ENCODE data around the gene GNA12.
"Not testable (repeated sequence)": the region's sequence is repeated elsewhere in the genome, so short reads cannot be mapped to it uniquely, and the experiment has no call there.

GNA12 gene

DNA sequence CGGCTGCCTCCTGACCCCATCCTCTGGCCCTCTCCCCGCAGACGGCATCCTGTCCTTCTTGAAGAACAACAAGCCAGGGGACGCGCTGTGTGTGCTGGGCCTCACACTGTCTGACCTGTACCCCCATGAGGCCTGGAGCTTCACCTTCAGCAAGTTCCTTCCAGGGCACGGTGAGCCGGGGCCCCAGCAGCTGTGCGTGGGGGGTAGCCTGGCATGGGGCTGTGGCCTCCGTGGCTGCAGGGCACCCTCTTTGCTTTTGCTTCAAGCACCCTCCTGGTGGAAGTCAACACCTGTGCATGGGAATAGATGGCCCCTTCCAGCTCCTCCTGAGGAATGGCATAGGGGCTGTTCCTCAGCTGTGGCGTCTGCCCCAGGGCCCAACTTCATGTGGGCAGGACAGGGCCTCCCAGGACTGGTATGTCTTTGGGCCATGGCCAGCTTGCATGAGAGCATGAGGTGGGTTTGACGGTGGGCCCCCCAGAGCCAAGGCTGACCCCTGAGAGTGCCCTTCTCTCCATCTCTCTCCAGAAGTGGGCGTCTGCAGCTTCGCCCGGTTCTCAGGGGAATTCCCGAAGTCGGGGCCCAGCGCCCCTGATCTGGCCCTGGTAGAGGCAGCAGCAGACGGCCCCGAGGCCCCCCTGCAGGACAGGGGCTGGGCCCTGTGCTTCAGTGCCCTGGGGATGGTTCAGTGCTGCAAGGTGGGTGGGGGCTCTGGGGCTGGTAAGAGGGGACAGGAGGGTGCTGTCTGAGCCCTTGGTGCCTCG lies 135.4 kb downstream of the GNA12 start:
- no peak for DNase-seq

DNA sequence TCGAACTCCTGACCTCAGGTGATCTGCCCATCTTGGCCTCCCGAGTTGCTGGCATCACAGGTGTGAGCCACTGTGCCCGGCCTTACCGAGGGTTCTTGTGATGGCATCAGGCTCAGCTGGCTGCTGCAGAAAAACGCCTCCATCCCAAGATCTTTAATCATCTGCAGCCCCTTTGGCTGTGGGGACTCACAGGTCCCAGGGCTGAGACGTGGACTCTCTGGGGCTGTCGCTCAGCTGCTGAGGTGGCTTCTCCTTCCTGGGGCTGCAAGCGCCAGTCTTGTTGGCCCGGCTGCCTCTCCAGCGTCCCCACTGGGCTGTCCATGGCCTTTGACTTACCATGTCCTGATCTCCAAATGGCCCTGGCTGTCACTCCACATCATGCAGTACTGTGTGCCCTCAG lies 136.1 kb downstream of the GNA12 start:
- DNase-seq, result no peak

DNA sequence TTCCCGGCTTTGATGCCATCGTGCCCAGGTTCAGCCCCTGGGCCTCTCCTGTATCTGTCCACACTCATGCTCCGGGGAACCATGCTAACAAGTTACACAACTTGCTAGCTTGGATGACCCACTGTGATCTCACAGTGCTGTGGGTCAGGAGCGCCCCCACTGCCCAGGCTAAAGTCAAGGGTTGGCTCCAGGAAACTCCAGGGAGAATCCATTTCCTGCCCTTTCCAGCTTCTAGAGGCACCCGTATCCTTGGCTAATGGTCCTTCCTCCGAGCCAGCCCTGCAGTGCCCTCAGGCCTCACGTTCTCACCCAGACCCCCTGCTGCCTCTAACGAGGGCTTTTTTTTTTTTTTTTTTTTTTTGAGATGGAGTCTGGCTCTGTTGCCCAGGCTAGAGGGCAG lies 136.6 kb downstream of the GNA12 start:
- DNase-seq, result no peak

DNA sequence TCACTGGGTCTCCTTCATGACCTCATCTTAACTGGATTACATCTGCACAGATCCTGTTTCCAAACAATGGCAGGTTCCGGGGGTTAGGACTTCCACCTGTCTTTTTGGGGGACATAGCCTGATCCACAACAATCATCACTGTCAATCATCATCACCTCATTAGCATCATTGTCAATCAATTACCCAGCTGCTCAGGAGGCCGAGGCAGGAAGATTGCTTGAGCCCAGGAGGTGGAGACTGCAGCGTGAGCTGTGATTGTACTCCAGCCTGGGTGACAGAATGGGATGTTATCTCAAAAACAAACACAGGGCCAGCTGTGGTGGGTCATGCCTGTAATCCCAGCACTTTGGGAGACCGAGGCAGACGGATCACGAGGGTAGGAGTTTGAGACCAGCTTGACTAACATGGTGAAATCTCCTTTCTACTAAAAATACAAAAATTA lies 137.4 kb downstream of the GNA12 start:
- no peak for DNase-seq

DNA sequence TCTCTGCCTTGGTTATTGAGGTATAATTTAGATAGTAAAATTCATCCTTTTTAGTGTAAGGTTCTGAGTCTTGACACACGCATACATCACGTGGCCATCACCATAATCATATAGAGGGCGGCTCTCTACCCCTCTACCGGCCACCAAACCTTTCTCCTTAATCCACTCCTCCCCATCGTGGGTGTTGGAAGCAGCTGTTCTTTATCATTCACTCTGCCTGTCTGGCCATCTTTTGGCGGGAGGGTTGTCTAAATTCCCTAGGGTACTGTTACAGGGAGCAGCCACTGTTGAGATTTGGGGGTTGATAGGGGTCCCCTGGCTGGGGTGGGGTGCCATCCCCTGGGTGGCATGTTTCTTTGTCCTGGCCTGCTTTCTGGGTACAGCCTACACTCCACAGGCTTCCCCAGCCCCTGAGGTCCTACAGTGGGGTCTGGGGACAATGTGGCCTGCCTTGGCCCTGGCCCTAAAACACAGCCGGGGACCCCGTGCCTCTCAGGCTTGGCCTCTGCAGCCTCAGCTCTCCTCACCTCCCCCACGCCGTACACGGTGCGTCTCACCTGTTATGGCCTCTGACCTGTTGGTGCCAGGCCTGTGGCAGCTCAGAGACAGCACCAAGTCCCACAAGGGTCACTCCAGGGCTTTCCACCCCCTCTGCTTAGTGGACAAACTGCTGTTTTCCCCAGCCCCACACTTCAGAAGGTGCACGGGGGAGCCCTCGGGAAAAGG lies 138.6 kb downstream of the GNA12 start:
- no peak for DNase-seq

DNA sequence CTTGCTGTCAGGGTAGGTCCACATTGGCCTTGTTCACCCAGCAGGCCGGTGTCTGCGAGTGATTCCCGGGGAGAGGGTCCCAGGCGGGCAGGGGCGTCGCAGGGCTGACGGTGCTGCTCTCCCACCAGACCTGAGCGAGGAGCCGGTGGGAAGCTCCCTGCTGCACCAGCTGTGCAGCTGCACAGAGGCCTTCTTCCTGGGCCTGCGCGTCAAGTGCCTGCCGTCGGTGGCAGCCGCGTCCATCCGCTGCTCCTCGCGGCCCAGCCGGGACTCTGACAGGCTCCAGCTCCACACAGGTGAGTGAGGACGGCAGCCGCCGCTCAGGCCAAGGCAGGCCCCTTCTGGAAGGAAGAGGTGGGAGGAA lies 141.5 kb downstream of the GNA12 start:
- no peak for DNase-seq

DNA sequence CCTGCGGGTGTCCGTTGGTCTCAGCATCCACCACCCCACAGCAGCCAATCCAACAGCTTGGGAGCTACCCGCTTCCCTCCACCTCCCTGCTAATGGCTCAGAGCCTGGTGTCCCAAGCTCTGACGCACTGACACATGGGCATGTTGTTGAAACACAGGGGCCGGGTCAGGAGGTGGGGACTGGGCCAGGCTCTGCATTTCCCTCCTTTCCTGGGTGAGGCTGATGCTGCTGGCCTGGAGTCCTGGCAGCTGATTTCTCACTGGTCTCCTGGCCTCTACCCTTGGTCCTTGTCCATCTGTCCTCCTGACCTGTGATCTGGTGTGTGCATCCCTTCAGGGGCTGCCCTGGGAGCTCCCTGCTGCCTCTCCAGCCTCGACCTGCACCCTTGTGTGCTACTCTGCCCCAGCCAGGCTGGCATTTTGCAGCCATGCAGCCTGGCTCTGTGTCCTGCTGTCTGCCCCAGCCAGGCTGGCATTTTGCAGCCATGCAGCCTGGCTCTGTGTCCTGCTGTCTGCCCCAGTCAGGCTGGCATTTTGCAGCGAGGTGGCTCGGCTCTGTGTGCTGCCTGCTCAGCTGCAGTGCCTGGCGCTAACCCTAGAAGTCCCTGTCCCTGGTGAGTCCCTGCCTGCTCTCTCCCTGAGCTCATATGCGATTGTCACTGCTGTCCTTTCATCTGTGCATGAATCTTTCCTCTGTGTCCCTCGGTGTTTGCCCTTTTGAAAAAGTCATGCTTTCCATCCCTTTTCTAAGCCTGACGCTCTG lies 142.1 kb downstream of the GNA12 start:
- DNase-seq, result no peak

DNA sequence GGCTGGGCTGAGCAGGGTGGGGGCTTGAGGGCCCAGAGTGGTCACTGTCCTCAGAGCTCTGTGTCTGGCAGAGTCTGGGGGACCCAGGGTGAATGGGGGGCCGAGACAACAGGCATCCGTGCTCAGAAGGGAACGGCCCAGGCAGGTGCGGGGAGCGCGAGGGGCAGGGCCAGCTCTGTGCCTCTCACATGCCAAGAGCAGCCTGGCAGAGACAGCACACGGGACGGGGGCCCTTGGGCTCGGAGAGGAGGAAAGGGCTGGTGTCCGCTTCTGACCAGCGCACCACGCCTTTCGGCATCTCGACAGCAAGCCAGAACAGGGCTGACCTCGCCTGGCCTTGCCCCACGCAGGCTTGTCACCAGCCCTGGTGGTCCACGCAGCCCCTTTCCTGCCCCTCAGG lies 142.7 kb downstream of the GNA12 start:
- DNase-seq, result no peak

DNA sequence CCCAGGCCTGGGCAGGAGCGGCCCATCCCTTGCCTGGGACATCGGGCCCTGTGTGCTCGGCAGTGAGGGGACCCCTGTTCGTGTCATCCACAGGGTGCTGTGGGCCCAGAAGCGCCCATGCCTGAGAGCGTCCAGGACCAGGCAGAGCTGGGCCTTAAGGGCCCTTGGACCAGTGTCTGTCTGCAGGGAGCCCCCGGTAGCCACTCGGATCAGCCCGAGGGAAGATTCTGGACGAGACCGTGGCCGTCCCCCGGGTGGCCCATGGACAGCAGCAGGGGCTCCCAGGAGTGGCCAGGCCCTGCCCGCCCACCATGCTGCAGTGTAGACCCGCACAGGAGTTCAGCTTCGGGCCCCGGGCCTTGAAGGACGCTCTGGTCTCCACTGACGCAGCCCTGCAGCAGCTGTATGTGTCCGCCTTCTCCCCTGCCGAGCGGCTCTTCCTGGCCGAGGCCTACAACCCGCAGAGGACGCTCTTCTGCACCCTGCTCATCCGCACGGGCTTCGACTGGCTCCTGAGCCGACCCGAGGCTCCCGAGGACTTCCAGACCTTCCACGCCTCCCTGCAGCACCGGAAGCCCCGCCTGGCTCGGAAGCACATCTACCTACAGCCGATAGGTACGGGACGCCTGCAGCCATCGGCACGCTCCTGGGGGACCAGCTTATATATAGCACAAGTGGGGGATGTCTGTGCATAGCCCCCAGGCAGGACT lies 143.8 kb downstream of the GNA12 start:
- no peak for DNase-seq

DNA sequence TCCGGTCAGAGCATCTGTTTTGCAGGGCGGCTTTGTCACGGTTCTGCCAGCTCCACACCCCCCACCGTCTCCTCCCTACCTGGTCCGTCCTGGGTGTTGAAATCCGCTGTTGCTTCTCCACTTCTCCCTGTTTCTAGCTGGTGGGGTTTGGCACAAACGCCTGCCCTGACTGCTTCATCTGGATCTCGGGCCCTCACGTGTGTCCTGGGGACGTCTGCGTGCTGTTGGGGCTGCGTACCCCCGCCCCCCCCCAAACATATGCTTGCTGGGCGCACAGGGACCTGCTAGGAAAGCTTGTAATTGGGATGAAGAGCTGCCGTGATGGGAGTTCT lies 144.9 kb downstream of the GNA12 start:
- no peak for DNase-seq

DNA sequence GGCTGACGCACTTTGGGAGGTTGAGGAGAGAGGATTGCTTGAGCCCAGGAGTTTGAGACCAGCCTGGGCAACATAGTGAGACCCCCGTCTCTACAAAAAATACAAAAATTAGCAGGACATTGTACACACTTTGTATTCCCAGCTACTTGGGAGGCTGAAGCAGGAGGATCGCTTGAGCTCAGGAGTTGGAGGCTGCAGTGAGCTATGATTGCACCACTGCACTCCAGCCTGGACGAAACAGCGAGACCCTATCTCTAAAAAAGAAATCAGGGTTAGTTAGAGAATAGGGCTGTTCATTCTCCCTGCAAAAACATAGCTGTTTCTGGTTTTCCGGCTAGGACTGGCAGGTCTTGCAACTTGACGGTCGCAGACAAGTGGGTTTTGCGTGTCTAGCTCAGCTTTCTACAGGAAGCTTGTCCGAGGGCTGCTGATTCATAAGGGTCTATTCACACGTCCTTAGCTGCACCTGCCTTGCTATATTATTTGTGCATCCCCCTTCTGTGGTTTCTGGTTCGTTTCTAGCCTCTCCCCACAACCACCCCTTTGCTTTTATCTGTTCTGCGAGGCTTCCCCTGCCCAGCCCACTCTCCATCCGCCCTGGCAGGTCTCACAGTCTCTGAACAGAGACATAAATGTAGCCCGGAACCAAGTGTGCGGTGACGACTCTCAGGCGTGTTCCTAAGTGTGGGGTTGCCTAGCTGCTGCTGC lies 145.4 kb downstream of the GNA12 start:
- no peak for DNase-seq

DNA sequence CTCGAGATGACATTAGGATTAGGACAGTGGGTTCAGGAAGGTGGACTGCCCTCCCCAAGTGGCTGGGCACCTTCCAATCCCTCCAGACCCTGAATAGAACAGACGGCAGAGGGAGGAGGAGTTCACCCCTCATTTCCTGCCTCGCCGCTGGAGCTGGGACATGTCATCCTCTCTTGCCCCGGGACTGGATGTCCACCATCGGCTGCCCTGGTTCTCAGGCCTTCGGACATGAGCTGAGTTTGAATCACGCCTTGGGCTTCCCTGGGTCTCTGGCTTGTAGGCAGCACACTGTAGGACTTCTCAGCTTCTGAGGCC lies 150.0 kb downstream of the GNA12 start:
- DNase-seq, result not testable (repeated sequence)

DNA sequence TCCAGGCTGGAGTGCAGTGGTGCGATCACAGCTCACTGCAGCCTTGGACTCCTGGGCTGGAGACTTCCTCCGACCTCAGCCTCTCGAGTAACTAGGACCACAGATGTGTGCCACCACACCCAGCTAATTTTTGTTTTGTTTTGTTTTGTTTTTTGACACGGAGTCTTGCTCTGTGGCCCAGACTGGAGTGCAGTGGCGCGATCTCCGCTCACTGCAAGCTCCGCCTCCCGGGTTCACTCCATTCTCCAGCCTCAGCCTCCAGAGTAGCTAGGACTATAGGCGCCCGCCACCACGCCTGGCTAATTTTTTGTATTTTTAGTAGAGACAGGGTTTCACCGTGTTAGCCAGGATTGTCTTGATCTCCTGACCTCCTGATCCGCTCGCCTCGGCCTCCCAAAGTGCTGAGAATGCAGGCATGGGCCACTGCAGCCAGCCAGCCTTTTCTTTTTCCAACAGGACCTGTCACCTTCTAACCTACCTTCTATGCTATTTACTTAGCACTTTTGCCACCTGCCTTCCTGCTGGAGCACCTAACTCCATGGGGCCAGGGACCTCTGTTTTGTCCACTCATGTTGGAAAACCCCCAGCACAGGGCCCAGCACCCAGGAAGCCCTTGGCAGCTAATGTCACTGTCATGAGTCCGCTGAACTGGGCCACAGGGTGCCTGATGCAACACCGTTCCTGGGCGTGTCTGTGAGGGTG lies 150.5 kb downstream of the GNA12 start:
- DNase-seq, result not testable (repeated sequence)

DNA sequence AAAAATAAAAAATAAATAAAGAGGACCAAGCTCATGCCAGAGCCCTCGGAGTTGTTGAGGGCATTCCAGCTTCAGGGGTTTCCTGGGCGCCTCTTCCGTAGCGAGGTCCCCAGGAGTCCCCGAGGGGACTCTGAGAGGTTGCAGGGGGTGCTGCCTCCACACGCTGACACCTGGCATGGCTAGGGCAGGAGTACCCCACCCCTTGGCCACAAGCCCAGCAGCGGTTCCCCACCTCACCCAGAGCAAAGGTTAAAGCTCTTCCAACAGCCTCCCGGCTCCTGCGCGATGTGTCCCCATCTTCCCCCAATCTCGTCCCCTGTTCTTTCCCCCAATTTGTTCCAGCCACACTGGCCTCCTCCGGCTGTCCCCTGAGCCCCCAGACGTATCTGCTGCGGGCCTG lies 151.6 kb downstream of the GNA12 start:
- DNase-seq, result no peak

DNA sequence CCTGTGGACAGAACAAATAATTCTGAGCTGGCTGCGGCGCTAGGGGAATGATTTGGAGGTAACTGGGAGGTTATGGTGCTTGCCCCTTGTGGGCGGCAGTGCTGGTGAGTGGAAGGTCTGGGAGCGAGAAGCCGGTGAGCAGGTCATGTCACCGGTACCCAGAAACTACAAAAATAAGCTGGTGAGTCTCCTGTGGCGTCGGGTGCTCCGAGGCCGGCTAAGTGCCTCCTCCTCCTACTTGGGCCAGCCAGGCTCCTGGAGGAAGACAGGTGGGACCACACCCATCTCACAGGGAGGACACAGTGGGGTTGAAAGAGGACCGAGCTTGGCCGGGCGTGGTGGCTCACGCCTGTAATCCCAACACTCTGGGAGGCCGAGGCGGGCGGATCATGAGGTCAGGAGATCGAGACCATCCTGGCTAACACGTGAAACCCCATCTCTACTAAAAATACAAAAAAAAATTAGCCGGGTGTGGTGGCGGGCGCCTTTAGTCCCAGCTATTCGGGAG lies 152.1 kb downstream of the GNA12 start:
- DNase-seq, result not testable (repeated sequence)

DNA sequence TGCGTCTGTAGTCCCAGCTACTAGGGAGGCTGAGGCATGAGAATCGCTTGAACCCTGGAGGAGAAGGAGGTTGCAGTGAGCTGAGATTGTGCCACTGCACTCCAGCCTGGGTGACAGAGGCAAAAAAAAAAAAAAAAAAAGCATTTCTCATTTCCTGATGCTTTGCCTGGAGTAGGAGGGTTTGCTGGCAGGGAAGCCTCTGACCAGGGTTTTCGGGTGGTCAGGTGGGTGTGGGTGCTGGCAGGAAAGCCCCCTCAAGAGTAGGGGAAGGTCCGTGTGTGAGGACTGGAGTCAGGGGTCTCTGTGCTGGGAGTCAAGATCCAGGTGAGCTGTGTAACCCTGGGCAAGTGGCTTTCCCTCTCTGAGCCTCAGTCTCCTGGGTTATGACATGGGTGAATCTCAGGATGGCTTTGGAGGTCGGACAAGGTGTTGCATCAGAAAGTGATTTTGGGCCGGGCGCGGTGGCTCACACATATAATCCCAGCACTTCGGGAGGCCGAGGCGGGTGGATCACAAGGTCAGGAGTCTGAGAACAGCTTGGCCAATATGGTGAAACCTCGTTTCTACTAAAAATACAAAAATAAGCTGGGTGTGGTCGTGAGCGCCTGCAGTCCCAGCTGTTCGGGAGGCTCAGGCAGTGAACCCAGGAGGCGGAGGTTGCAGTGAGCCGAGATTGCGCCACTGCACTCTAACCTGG lies 152.9 kb downstream of the GNA12 start:
- DNase-seq, result no peak

DNA sequence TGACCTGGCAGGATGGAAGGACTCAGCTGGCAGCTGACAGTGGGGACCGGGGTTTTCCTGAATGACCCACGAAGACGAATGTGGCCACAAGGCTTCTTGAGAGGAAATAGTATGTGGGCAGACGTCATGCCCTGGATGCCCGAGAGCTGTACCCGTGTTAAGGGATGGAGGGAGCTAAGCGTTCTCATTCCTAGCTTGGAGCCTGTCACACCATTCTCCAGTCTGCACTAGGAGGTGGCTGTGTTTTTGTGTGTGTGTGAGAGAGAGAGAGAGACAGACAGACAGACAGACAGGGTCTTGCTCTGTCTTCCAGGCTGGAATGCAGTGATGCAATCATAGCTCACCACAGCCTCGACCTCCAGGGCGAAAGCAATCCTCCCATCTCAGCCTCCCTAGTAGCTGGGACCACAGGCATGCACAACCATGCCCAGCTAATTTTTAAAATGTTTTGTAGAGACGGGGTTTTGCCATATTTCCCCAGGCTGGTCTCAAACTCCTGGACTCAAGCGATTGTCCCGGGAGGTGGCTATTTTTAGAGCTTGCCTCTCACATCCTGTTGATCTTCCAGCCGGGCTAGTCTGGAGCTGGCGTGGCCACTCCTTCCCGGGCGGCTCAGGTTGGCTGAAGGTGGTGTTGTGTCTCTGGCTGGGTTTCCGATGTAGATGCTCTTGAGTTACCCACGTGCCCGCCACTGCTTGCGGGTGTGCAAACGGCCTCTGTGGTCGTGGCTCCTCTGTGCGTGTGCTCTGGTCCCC lies 154.0 kb downstream of the GNA12 start:
- DNase-seq, result no peak

DNA sequence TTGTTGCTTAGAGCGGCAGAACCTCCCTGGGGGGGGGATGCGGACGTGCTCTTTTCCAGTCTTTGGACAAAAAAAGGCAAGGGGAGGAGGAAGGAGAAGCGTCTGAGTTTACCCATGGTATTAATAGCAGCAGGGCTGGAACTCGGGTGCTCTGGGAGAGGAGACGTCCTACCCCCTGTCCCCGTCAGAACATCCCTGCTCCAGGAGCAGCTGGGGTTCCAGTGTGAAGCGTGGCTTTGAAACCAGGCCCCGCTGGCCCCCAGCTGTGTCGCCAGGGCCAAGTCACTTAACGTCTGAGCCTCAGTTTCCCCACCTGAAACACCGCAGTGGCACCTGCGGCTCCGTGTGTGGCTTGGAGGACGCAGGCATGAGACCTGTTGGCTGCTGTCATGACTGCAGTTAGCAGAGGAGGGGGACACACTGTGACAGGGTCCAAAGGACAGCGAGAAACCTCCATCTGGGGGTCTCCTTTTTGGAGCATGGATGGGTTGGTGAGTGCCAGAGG lies 154.7 kb downstream of the GNA12 start:
- no peak for DNase-seq

DNA sequence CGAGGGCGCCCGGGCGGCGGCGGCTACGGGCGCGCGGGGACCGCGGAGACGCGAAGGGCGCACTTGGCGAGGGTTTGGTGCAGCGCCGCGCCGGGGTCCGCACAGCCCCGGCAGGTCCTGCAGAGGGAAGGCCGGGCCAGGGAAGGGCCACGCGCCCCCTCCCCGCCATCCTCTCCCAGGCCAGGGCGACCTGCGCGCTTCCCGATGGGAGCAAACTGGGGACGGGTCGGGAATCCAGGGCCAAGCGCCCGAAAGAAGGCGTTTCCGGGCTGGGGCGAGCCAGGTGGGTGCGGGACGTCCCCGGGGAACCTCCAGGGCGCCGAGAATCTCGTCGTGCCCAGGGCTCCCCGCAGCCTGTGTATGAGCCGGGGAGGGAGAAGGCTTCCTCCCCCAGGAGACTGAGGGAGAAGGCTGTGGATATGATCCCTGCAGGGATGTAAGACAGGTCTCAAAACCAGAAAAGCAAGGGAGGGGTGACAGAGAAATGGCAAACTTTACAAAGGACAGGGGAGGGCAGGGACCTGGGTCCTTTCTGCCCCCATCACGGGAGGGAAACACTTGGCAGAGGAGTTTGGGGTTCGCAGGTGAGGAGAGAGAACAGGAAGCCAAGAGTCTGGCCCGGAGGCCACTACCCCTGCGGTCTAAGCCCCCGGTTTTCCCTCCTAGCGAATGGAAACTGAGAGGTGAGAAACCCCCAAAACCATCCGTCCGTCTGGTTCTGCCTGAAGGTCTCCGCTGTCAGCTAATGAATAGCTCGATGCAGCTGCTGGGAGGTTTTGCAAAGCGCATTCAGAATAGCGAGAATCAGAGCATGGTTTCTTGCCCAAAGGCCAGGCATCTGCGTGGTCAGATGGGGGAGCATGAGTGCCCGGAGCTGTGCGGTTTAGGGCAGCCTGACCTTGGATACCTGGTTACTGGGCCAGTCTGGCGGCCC lies 155.4 kb downstream of the GNA12 start:
- DNase-seq, result no peak

Measured in COR-L47 (cell line).